ENCODE results near the gene ILKAP.

GRCh38 chr2:238203973-238204683, 633 bp upstream of the ILKAP start:
- TF ChIP-seq SPI1 (IDR thresholded peaks at IDR 0.05; ENCODE audit: borderline replicate concordance, low read depth) (peak; percentile 76), CTCF (IDR thresholded peaks at IDR 0.05; ENCODE audit: insufficient read depth, low read length) (no peak), GABPA (IDR thresholded peaks at IDR 0.05; ENCODE audit: low read depth) (no peak), REST (IDR thresholded peaks at IDR 0.05; ENCODE audit: insufficient replicate concordance, low read depth) (no peak)
